WERI-Rb-1 (cell line): ENCODE data around the gene PPM1L.

Source experiments
- DNase-seq: peaks from one replicate; pipeline ENCODE4 v3.0.0-alpha.2; 2020
- H3K27ac ChIP-seq: fragments of 250-450 bp; sonication (Bioruptor Pico); 2 replicates; pipeline ENCODE4 v1.5.1; 2020; ENCODE audit warnings: mild to moderate bottlenecking, moderate library complexity
- H3K27me3 ChIP-seq: fragments of 250-450 bp; sonication (Bioruptor Pico); 2 replicates; pipeline ENCODE4 v1.5.1; 2021; ENCODE audit warnings: mild to moderate bottlenecking, low read depth, moderate library complexity; ENCODE audit not compliant: insufficient read depth, severe bottlenecking
- H3K36me3 ChIP-seq: fragments of 250-450 bp; sonication (Bioruptor Pico); 2 replicates; pipeline ENCODE4 v1.5.1; 2020; ENCODE audit warnings: mild to moderate bottlenecking, moderate library complexity
- H3K4me3 ChIP-seq: 2 replicates; pipeline ENCODE4 v1.5.1; 2011; ENCODE audit warnings: low read depth, mild to moderate bottlenecking, control low read depth, low read length
- H3K9me3 ChIP-seq: fragments of 250-450 bp; sonication (Bioruptor Pico); 2 replicates; pipeline ENCODE4 v1.5.1; 2021; ENCODE audit warnings: mild to moderate bottlenecking, moderate library complexity; ENCODE audit not compliant: severe bottlenecking
- CTCF ChIP-seq: IDR thresholded peaks from 2 replicates; pipeline ENCODE4 v1.5.1; 2011; ENCODE audit warnings: low read depth, mild to moderate bottlenecking, control low read depth, inconsistent platforms, low read length

PPM1L gene

GRCh38 chr3:160768031-160768430, 12.0 kb downstream of the PPM1L start:
- TF ChIP-seq CTCF, result no peak
- Histone ChIP-seq H3K27me3 (no peaks in the 10 kb centered on the region), H3K4me3 (no peak overlapping the region), H3K9me3 (no peaks in the 10 kb centered on the region), H3K36me3 (no peaks in the 10 kb centered on the region), H3K27ac (no peak overlapping the region)
- DNase-seq, result no peak

- no peak overlapping the region for H3K4me3 ChIP-seq
- no peak for DNase-seq
- no peaks in the 10 kb centered on the region for H3K36me3 ChIP-seq
- H3K27ac ChIP-seq, result no peak overlapping the region
- TF ChIP-seq CTCF, result no peak
- H3K27me3 ChIP-seq, result no peaks in the 10 kb centered on the region
- H3K9me3 ChIP-seq, result no peaks in the 10 kb centered on the region
Measured at GRCh38 chr3:160768918-160769317, 12.9 kb downstream of the PPM1L start.

- DNase-seq, result no peak
- H3K27ac ChIP-seq, result no peak overlapping the region
- H3K36me3 ChIP-seq, result no peaks in the 10 kb centered on the region
- no peak overlapping the region for H3K4me3 ChIP-seq
- H3K9me3 ChIP-seq, result no peaks in the 10 kb centered on the region
- no peaks in the 10 kb centered on the region for H3K27me3 ChIP-seq
- no peak for TF ChIP-seq CTCF
Measured at GRCh38 chr3:160771811-160772459, 15.9 kb downstream of the PPM1L start.

DNA sequence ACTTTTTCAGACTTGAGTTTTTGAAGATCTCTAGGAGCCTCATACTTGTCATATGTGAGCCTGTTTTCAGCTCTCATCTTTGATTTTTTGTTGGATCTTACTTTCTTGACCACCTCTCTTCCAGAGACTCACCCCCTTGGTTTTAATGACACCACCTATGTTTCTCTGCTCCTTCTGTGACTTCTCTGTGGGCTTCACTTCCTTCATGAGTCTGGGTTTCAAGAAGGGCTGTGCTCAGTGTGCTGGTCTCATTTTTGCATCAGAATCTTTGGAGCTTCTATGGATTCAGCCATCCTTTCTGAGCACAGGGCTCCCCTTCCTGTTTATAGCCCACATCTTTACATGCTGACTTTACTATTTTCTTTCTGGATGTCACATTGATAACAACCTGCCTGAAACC, 17.7 kb downstream of the PPM1L start:
- Histone ChIP-seq H3K27me3 (no peaks in the 10 kb centered on the region), H3K9me3 (no peaks in the 10 kb centered on the region), H3K4me3 (no peak overlapping the region), H3K36me3 (no peaks in the 10 kb centered on the region), H3K27ac (no peak overlapping the region)
- DNase-seq, result no peak
- no peak for TF ChIP-seq CTCF

DNA sequence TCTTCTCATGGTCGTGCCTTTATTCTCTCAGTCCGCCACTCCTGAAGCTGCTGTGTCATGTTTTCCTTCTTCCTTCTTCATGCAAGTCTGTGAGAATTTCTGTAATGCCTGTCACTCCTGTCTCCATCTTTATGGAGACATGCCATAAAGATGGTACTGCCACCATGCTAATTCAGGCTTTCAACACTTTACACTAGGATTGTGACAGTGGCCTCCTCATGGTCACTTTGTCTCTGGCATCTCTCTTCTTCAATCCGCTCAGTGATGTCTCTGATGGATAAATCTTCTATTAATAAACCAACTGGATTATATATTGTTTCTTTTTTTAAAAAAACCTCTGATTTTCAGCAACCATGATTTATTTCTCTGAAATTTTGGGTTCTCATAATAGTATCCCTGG, 18.1 kb downstream of the PPM1L start:
- H3K36me3 ChIP-seq, result no peaks in the 10 kb centered on the region
- H3K9me3 ChIP-seq, result no peaks in the 10 kb centered on the region
- H3K4me3 ChIP-seq, result no peak overlapping the region
- no peak overlapping the region for H3K27ac ChIP-seq
- no peaks in the 10 kb centered on the region for H3K27me3 ChIP-seq
- no peak for DNase-seq
- no peak for TF ChIP-seq CTCF

DNA sequence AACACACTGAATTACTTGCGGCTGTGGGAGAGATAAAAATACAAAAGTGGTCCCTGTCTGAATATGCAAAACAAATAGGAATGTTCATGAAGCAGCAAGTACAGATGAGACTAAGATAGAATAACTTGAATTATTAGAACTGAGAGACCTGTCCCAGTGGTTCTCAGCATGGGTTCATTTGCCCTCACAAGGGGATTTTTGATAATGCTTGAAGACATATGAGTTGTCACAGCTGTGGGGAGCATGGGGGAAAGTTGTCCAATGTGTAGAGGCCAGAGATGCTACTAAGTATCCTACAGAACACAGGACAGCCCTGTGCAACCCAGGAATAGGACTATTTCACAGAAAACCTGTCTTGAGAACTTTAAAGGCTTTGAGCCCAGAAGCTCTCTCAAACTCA, 22.4 kb downstream of the PPM1L start:
- H3K9me3 ChIP-seq, result no peaks in the 10 kb centered on the region
- no peak overlapping the region for H3K4me3 ChIP-seq
- no peaks in the 10 kb centered on the region for H3K36me3 ChIP-seq
- no peaks in the 10 kb centered on the region for H3K27me3 ChIP-seq
- TF ChIP-seq CTCF, result no peak
- H3K27ac ChIP-seq, result no peak overlapping the region
- no peak for DNase-seq
